Endothelial cell of umbilical vein (primary cell): ENCODE results near the gene XIAP. TPM values are rescaled to one million over a fixed set of nuclear protein-coding genes. Genes with fewer than 3 reads are reported as not detected.
A peak's percentile ranks its signal among the peaks of the same experiment; 100 is the strongest.

Experiments used
- BruUV-seq: library from RNA; stranded (reverse); fragments of 400-500 nt; replicated peaks from 2 replicates; lab custom pipeline; 2021; lab: Mats Ljungman, UMichigan
- CTCF ChIA-PET: fragments of 300-600, 350-600 bp; sonication (Branson Sonifier 250); formaldehyde crosslinking; loops from one replicate; lab custom pipeline; 2021; ENCODE audit warnings: antibody characterized with exemption, inconsistent platforms; lab: Charles Lee
- POLR2A ChIA-PET: fragments of 300-600, 350-600 bp; sonication (Branson Sonifier 250); formaldehyde crosslinking; loops from one replicate; lab custom pipeline; 2021; ENCODE audit warnings: antibody characterized with exemption, inconsistent platforms; lab: Charles Lee
- DNase-seq: peaks from one replicate; pipeline ENCODE4 v3.0.0-alpha.2; 2011; ENCODE audit warnings: low read depth, low spot score
- FAIRE-seq: peaks from 2 replicates; lab custom pipeline; 2011; peaks lifted over from hg19 to GRCh38; lab: Jason Lieb, UNC
- H2AFZ ChIP-seq: 2 replicates; pipeline ENCODE4 v1.6.0; 2012; ENCODE audit warnings: low read depth, low read length, control low read depth, inconsistent platforms
- H3K27ac ChIP-seq: 2 replicates; pipeline ENCODE4 v1.5.1; 2011; ENCODE audit warnings: low read depth, mild to moderate bottlenecking, control low read depth, low read length, moderate library complexity; ENCODE audit not compliant: insufficient read depth
- H3K27me3 ChIP-seq, 2 experiments: 2 replicates each; pipeline versions ENCODE4 v1.6.0 to v1.6.1; 2011; ENCODE audit warnings: low read length in 2 of 2, mixed read lengths in 1 of 2; ENCODE audit not compliant: control insufficient read depth in 2 of 2, insufficient read depth in 2 of 2
- H3K36me3 ChIP-seq, 2 experiments: 2 replicates in 1 of 2; 3 replicates in 1 of 2; pipeline ENCODE4 v1.5.1; 2011; ENCODE audit warnings: low read length in 2 of 2, mild to moderate bottlenecking in 1 of 2, moderate library complexity in 1 of 2; ENCODE audit not compliant: control insufficient read depth in 2 of 2, insufficient read depth in 2 of 2; ENCODE audit errors: extremely low read depth in 1 of 2
- H3K4me1 ChIP-seq: 3 replicates; pipeline ENCODE4 v1.5.1; 2011; ENCODE audit warnings: mild to moderate bottlenecking, low read length; ENCODE audit not compliant: control insufficient read depth, insufficient read depth; ENCODE audit errors: extremely low read depth
- H3K4me2 ChIP-seq: 2 replicates; pipeline ENCODE4 v1.6.1; 2011; ENCODE audit warnings: low read length, control low read depth, mixed read lengths; ENCODE audit not compliant: insufficient read depth
- H3K4me3 ChIP-seq, 3 experiments: fragments of 200-600 bp in 1 of 3; sonication (generic), shearing (Covaris generic) in 1 of 3; replicated peaks in 1 of 3; 2 replicates each; pipeline ENCODE4 v1.5.1; 2011 to 2016; ENCODE audit warnings: control low read depth in 3 of 3, low read length in 3 of 3, mild to moderate bottlenecking in 2 of 3, inconsistent platforms in 1 of 3, low read depth in 1 of 3, moderate library complexity in 1 of 3; ENCODE audit not compliant: insufficient read depth in 1 of 3
- H3K79me2 ChIP-seq: 2 replicates; pipeline ENCODE4 v1.6.0; 2012; ENCODE audit warnings: low read length, inconsistent platforms; ENCODE audit not compliant: control insufficient read depth, insufficient read depth
- H3K9ac ChIP-seq: replicated peaks from 2 replicates; pipeline ENCODE3; 2011; ENCODE audit warnings: low read length, control low read depth; ENCODE audit not compliant: insufficient read depth; ENCODE audit errors: extremely low read depth
- H3K9me1 ChIP-seq: replicated peaks from 3 replicates; pipeline ENCODE4 v1.6.0; 2011; ENCODE audit warnings: mild to moderate bottlenecking, low read length; ENCODE audit not compliant: control insufficient read depth, insufficient read depth; ENCODE audit errors: extremely low read depth
- H3K9me3 ChIP-seq: replicated peaks from 2 replicates; pipeline ENCODE4 v1.5.1; 2012; ENCODE audit warnings: low read length, inconsistent platforms; ENCODE audit not compliant: control insufficient read depth, insufficient read depth
- H4K20me1 ChIP-seq: replicated peaks from 2 replicates; pipeline ENCODE3; 2011; ENCODE audit warnings: mild to moderate bottlenecking, low read length; ENCODE audit not compliant: control insufficient read depth, insufficient read depth; ENCODE audit errors: extremely low read depth
- EZH2 ChIP-seq: IDR thresholded peaks from 2 replicates; pipeline ENCODE4 v1.6.1; 2012; ENCODE audit warnings: borderline replicate concordance, low read depth, mild to moderate bottlenecking, moderate library complexity, low read length, inconsistent platforms; ENCODE audit not compliant: severe bottlenecking
- FOS ChIP-seq: IDR thresholded peaks from 2 replicates; pipeline ENCODE4 v1.6.1; 2011; ENCODE audit warnings: mild to moderate bottlenecking, low read length, moderate library complexity, borderline replicate concordance; ENCODE audit not compliant: insufficient read depth
- GATA2 ChIP-seq: IDR thresholded peaks from 2 replicates; pipeline ENCODE4 v1.7.0; 2011; ENCODE audit warnings: low read depth, mild to moderate bottlenecking, moderate library complexity, mixed read lengths, low read length; ENCODE audit not compliant: insufficient read length, insufficient read depth
- JUN ChIP-seq: IDR thresholded peaks from 2 replicates; pipeline ENCODE4 v1.6.1; 2011; ENCODE audit warnings: borderline replicate concordance, low read depth; ENCODE audit not compliant: insufficient read length, insufficient read depth
- MAX ChIP-seq: IDR thresholded peaks from 2 replicates; pipeline ENCODE4 v1.6.1; 2011; ENCODE audit not compliant: insufficient read depth, insufficient read length
- MYC ChIP-seq: IDR thresholded peaks from one replicate; pipeline ENCODE4 v1.6.1; 2011; ENCODE audit warnings: mild to moderate bottlenecking, low read depth, low read length
- POLR2A ChIP-seq: IDR thresholded peaks from 2 replicates; pipeline ENCODE4 v1.6.1; 2012; ENCODE audit warnings: low read depth, mild to moderate bottlenecking, control low read depth, low read length
- POLR2AphosphoS5 ChIP-seq: IDR thresholded peaks from 2 replicates; pipeline ENCODE4 v1.6.1; 2012; ENCODE audit warnings: low read depth, mild to moderate bottlenecking, control low read depth, low read length, moderate library complexity; ENCODE audit not compliant: insufficient read depth
- dilution Hi-C: fragments of 300-500 bp; cut with MboI; formaldehyde crosslinking; loops from one replicate; pipeline ENCODE4 v1.15.0; 2019; ENCODE audit warnings: low sequenced_read_pairs; ENCODE audit not compliant: extremely low pct_ligation_motif_present
- intact Hi-C: fragments of 100-400 bp; cut with micrococcal nuclease; formaldehyde crosslinking; loops from one replicate; pipeline ENCODE4 v1.10.0; 2022
- polyA plus RNA-seq, 4 experiments: library from polyadenylated mRNA; depleted of rRNA in 3 of 4; stranded (reverse) in 3 of 4; unstranded in 1 of 4; fragments of >200 nt; gene quantifications; 2 replicates each; pipeline versions ENCODE4 v1.2.1 to v1.2.3, GENCODE V29; 2011 to 2012; ENCODE audit warnings: missing spikeins in 1 of 4
- total RNA-seq: library from RNA; stranded (reverse); gene quantifications from 2 replicates; pipeline ENCODE4 v1.2.3, GENCODE V29; 2021
- TF ChIP-seq, protein P1 (sequence below), 2 donors: IDR thresholded peaks; 1 replicate in 1 of 2; 2 replicates in 1 of 2; pipeline ENCODE4 v1.5.1; 2011; ENCODE audit warnings: low read length in 2 of 2, mild to moderate bottlenecking in 2 of 2, moderate library complexity in 2 of 2, control low read depth in 1 of 2, inconsistent platforms in 1 of 2, low read depth in 1 of 2; ENCODE audit not compliant: insufficient read depth in 1 of 2; ENCODE audit errors: extremely low read depth in 1 of 2

The XIAP gene
- total and polyA plus RNA-seq, 2 donors (not counting 3 experiments of a cell fraction or from before 2014, with no cell fraction given) = 8.1 to 38.3 TPM

DNA sequence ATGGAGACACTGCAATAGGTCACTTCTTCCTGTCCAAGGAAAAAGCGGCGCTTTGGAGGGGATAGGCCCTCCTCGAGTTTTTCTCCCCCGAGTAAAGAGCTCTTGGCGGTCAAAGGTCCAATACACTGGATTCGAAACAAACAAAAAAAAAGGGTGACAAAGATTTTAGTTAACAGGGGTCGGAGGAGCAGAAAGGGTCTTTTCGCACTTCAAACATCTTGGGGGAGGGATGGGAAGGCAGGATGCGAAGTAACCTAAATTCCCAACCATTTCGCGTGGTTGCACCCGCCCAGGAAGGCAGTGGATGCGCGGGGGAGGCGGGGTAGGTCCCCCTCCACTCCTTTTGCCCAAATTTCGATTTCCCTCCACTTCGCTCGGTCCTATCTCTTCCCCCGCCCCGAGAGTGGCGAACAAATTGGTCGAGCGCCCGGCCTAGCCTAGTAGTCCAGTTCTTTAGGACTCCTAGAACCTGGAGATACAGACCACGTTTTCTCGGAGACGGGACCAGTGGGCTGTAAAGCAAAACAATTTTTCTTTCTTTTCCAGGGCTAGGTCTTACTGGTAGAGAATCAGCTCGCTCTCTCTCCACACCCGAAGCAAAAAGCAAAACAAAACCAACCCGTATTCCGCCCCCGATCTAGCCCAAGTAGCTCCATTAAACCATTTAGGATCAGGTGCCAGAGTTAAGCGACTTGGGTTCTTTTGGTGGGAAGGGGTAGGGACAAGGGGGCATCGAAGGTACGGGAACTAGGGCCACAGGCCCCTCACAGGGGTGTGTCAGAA, 99.6 kb downstream of the XIAP start:
- H2AFZ ChIP-seq = peak overlapping the region; percentile 90
- POLR2A ChIA-PET = no interaction called here
- peaks cover 34% of the 10 kb centered on the region for H3K79me2 ChIP-seq
- TF ChIP-seq, protein P1, sequence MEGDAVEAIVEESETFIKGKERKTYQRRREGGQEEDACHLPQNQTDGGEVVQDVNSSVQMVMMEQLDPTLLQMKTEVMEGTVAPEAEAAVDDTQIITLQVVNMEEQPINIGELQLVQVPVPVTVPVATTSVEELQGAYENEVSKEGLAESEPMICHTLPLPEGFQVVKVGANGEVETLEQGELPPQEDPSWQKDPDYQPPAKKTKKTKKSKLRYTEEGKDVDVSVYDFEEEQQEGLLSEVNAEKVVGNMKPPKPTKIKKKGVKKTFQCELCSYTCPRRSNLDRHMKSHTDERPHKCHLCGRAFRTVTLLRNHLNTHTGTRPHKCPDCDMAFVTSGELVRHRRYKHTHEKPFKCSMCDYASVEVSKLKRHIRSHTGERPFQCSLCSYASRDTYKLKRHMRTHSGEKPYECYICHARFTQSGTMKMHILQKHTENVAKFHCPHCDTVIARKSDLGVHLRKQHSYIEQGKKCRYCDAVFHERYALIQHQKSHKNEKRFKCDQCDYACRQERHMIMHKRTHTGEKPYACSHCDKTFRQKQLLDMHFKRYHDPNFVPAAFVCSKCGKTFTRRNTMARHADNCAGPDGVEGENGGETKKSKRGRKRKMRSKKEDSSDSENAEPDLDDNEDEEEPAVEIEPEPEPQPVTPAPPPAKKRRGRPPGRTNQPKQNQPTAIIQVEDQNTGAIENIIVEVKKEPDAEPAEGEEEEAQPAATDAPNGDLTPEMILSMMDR (IDR thresholded peaks at IDR 0.05; ENCODE audit: extremely low read depth in 1 of 2, insufficient read depth in 1 of 2, low read depth in 1 of 2, low read length in 2 of 2) = no peak
- TF ChIP-seq POLR2A (no peak), FOS (no peak), POLR2AphosphoS5 (no peak), GATA2 (no peak), MYC (no peak), EZH2 (no peak), JUN (no peak), MAX (no peak)
- H3K4me2 ChIP-seq = peak overlapping the region; percentile 85
- H4K20me1 ChIP-seq = no peaks in the 10 kb centered on the region
- intact Hi-C loops (loop anchor here (1.0 to 10.0 kb wide), 7 partner anchors 17 to 255 kb away; no protein-coding TSS in a partner anchor), dilution Hi-C loops (no loop called here)
- BruUV-seq = TSS peak; percentile 55
- H3K27me3 ChIP-seq = no peaks in the 10 kb centered on the region
- CTCF ChIA-PET = interaction anchor here (0.6 to 1.1 kb wide), 4 partner anchors 17 to 126 kb away, joined by 3 to 9 read pairs (median 5); no protein-coding TSS in a partner anchor
- DNase-seq = peak; percentile 35
- no peaks in the 10 kb centered on the region for H3K9me1 ChIP-seq
- peak; percentile 58 for FAIRE-seq
- no peaks in the 10 kb centered on the region for H3K36me3 ChIP-seq
- peak overlapping the region; percentile 19 to 57 (median 43) for H3K4me3 ChIP-seq
- peak overlapping the region; percentile 89 for H3K27ac ChIP-seq
- peak overlapping the region; percentile 94 for H3K9ac ChIP-seq
- no peaks in the 10 kb centered on the region for H3K9me3 ChIP-seq
- peaks cover 18% of the 10 kb centered on the region for H3K4me1 ChIP-seq
